GM18526 (cell line): ENCODE measurements around the gene DHRS13.
A peak's percentile ranks its signal among the peaks of the same experiment; 100 is the strongest.

Source experiments
- POLR2A ChIP-seq: IDR thresholded peaks from 3 replicates; pipeline ENCODE4 v1.6.1; 2011; ENCODE audit not compliant: insufficient read length; ENCODE audit errors: extremely low read depth

Gene DHRS13

DNA sequence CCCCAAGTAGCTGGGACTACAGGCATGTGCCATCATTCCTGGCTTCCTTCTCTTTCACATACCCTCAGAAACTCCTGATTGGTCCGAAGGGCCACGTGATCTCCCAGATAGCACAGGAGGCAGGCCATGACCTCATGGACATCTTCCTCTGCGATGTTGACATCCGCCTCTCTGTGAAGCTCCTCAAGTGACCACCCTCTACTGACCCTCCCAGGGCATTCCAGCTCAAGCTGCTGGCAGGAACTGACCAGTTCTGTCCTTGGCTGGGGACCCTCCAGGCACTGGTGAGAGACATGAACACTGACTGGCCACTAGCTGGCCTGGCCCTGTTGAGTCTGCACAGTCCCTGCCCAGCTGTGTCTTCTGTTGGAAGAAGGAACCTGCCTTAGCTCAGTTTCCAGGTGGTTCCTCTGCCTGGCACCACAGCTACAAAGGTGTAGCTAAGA is 42.5 kb downstream of the DHRS13 start:
- no peak for TF ChIP-seq POLR2A

DNA sequence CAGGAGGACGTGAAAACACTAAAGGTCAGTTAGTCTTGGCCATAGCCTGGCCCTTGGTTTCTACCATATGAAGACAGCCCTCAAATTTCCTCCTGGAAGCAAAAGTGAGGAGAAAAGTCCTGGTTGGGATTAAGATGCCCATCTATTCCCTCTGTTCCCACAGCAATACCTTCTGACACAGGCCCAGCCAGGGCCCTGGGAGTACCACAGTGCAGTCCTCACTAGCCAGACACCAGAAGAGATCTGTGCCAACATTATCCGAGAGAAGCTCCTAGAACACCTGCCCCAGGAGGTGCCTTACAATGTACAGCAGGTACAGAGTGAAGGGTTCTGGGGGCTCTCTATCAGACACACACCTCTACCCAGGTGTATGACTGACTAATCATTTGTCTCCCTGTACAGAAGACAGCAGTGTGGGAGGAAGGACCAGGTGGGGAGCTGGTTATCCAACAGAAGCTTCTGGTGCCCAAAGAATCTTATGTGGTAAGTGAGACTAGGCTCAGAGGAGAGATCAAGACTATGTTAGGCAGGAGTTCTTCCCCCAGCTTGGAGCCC is 44.0 kb downstream of the DHRS13 start:
- TF ChIP-seq POLR2A = no peak

DNA sequence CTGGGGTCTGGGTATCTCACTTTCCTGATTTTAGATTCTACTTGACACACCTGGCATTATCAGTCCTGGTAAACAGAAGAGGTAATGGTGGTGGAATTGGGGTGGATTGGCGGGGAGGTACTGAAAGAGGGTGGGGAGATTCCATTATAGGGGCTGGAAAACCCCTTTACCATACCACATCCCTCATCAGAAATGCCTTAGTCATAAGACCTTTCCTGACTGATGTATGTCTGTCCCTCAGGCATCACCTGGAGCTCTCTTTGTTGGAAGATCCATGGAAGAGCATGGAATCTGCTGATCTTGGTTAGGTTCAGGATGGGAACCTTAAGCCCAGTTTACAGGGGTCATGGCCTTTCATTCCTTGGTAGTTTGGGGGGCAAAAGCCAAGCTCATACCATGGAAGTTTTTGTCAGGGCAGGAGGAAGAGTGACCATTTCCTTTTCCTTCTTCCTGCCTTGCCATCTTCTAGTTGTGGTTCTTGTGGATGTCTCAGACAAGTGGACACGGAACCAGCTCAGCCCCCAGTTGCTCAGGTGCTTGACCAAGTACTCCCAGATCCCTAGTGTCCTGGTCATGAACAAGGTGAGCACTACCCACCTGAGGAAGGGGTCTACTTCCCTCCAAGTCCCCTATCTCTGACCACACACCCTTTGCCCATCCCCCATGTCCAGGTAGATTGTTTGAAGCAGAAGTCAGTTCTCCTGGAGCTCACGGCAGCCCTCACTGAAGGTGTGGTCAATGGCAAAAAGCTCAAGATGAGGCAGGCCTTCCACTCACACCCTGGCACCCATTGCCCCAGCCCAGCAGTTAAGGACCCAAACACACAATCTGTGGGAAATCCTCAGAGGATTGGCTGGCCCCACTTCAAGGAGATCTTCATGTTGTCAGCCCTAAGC is 44.7 kb downstream of the DHRS13 start:
- no peak for TF ChIP-seq POLR2A

DNA sequence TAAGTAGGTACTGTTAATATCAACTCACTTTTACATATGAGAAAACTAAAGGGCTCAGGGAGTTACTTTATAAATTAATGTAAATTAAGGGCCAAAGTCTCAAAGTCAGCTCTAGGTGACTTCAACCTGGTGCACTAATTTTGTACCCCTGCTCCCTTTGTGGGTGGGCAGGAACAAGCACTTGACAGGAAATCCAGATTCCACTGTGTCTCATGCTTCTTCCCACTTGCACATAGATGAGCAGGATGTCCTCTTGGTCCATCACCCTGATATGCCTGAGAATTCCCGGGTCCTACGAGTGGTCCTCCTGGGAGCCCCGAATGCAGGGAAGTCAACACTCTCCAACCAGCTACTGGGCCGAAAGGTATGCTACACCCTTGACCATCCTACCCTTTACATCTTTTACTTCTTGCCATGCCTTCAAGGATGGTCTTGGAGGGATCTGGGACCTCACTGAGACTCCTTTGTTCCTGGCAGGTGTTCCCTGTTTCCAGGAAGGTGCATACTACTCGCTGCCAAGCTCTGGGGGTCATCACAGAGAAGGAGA is 46.8 kb downstream of the DHRS13 start:
- TF ChIP-seq POLR2A = no peak

DNA sequence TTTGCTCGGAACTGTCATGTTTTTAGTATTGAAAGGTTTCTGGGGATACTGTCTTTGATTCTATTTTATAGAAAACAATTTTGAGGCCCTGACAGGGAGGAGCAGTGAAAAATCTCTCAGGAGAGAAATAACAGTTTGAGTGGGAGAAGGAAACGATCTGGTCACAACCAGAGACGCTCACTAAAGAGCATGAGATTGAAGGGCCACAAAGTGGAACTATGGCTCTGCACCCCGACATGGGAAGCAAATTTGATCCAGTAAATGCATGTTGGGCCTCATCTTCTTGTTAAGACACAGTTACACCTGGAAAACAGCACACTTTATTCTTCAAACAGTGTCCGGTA is 47.6 kb downstream of the DHRS13 start:
- no peak for TF ChIP-seq POLR2A

DNA sequence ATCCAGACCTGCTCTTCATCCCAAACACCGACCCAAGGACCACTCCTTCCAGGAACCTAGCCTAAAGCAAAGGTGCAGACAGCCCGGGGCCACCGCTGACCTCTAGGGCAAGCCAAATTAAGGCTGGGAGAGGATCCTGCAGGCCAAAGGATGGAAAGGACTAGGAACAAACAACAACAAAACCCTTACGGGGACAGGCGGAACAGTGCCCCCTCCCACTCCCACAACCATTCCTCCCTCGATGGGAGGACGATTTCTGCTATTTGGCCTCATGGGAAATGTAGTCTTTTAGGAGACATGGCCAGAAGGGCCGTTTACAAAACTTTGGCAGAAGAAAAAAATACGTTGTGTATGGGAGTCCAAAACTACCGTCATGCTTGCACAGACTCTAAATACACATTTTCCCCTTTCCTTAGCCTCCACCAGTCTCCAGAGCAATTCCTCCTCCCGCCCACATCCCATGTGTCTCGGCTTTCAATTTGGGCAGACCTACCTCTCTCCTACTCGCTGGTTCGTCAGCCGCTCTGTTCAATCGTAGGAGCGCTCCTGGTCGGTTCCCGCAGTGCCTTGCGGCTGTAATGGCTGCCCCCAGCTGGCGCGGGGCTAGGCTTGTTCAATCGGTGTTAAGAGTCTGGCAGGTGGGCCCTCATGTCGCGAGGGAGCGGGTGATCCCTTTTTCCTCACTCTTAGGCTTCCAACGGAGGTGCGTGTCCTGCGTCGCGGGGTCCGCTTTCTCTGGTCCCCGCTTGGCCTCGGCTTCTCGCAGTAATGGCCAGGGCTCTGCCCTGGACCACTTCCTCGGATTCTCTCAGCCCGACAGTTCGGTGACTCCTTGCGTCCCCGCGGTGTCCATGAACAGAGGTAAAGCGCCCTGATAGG is 48.2 kb downstream of the DHRS13 start, which contains the start of gene ERAL1:
ERAL1 (plus strand) TSS at position 560 of the 879 bp plus-strand sequence; CDS start at position 579, 19 bp downstream.
- peak; percentile 79 for TF ChIP-seq POLR2A

DNA sequence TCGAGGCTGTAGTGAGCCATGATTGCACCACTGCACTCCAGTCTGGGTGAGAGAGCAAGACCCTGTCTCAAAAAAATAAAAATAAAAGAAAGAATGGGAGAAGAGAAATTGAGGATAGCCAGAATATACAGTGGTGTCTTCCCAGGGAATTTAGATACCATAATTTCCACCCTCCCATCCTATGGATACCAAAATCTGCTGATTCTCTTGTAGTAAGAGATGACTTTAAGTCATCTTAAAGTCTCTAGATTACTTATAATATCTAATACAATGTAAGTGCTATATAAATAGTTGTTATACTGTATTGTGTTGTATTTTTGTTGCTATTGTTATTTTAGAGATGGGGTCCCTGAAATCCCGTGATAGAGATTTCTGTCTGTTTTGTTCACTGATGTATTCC is 49.6 kb downstream of the DHRS13 start:
- no peak for TF ChIP-seq POLR2A

DNA sequence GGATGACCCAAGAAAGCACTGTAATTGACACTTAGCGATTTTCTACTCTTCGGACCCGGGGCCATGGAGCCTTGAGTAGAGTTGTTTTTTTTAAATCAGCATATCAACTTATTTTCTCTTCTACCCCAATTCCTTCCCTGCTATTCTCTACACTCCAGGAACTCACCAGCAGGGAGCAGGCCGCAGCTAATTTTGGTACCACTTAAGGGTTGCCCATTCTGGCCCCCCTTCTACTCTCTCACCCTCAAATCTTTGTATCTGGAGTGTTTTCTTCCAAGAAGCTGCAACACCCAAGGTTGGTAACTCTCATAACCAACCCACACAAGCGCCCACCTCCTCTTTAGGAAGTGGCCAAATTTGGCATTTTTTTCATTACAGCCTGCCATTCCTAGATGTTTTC is 53.6 kb downstream of the DHRS13 start:
- TF ChIP-seq POLR2A = no peak
